ENCODE measurements around the gene GRIK5. TPM values are rescaled to one million over a fixed set of nuclear protein-coding genes. Genes with fewer than 3 reads are reported as not detected.

The GRIK5 gene
- total and polyA plus RNA-seq, 2 of the 8 experiments (the other 6 are each of a cell fraction or from before 2014, with no cell fraction given) = 17.8 to 42.9 TPM

DNA sequence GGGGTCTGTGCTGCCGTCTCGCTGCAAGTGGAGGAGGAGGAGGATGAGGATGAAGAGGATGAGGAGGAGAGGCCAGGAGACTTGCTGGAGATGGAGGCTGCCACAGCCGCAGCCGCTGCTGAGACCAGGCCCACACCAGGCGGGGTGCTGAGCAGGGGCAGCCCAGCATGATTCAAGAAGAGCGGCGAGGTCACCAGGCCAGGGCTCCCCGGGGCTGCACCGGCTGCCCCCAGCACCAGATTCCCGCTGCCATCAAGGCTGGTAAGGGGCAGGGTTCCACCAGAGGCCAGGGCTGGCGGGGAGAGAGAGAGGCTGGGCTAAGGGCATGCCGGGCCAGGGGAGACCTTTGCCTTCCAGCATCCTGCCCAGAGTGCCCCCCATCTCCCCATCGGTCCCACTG is 21.3 kb upstream of the GRIK5 start:
- Histone ChIP-seq H3K4me2 (ENCODE audit: insufficient read depth in 1 of 2, low read depth in 2 of 2, low read length in 2 of 2) (no peak overlapping the region), H4K8ac (ENCODE audit: extremely low read depth, insufficient read depth, low read length) (0 out of 2 replicates have a peak overlapping the region, but pooled peaks have one; percentile 48)
- POLR2A ChIA-PET (ENCODE audit: partially characterized antibody) = interaction anchor here (1.0 to 1.6 kb wide), 3 partner anchors 12 to 59 kb away, joined by 3 to 4 read pairs (median 4); no protein-coding TSS in a partner anchor

More for the DNA sequence above, 21.3 kb upstream of the GRIK5 start:
- CTCF ChIA-PET (ENCODE audit: partially characterized antibody) = interaction anchor here (0.7 to 1.9 kb wide), 6 partner anchors 15 to 713 kb away, joined by 3 to 6 read pairs (median 4); partner anchors contain the start of gene ZNF574
- Histone ChIP-seq H3K9ac (replicated peaks in 1 of 4; ENCODE audit: extremely low read depth in 1 of 4, low read depth in 3 of 4, low read length in 3 of 4) (no peak overlapping the region), H3K23me2 (ENCODE audit: low read depth, low read length) (peaks cover 2% of the 10 kb centered on the region; the same call in 1 of the 2 replicates), H3K56ac (replicated peaks; ENCODE audit: insufficient read length, low read depth, low read length) (no peak overlapping the region), H2BK15ac (ENCODE audit: low read length) (no peak overlapping the region), H3K14ac (ENCODE audit: insufficient read length) (no peak overlapping the region), H2AK5ac (ENCODE audit: low read depth, low read length) (no peak overlapping the region), H4K5ac (ENCODE audit: insufficient read length, low read depth, low read length) (no peak overlapping the region), H4K91ac (replicated peaks; ENCODE audit: insufficient read length, low read length) (no peak overlapping the region), H2BK20ac (ENCODE audit: low read length) (no peak overlapping the region), H3K9me3 (ENCODE audit: insufficient read depth in 2 of 2, low read depth in 1 of 2, low read length in 1 of 2) (no peaks in the 10 kb centered on the region), H3K4me3 (ENCODE audit: extremely low read depth in 1 of 4, insufficient read depth in 2 of 4, low read depth in 3 of 4, low read length in 4 of 4) (no peak overlapping the region), H2BK120ac (replicated peaks; ENCODE audit: low read depth, low read length) (no peak overlapping the region), H2AFZ (ENCODE audit: low read length) (no peak overlapping the region), H2BK12ac (ENCODE audit: low read depth, low read length) (0 out of 2 replicates have a peak overlapping the region, but pooled peaks have one; percentile 43), H3K4me1 (replicated peaks in 1 of 4; ENCODE audit: control insufficient read depth in 3 of 4, insufficient read depth in 4 of 4, low read length in 3 of 4) (peaks cover 0 to 18% (median 4%) of the 10 kb centered on the region in 4 experiments; a peak in 6 of 7 replicates), H4K20me1 (replicated peaks in 1 of 2; ENCODE audit: control insufficient read depth in 1 of 2, insufficient read depth in 2 of 2, low read length in 2 of 2) (no peaks in the 10 kb centered on the region), H3K79me2 (ENCODE audit: control insufficient read depth in 1 of 2, insufficient read depth in 2 of 2, low read length in 2 of 2) (no peaks in the 10 kb centered on the region), H2BK5ac (ENCODE audit: low read depth, low read length) (peak overlapping the region; percentile 49; the same call in 1 of the 2 replicates), H3K4ac (replicated peaks; ENCODE audit: insufficient read length, low read depth, low read length) (no peak overlapping the region), H3K23ac (ENCODE audit: insufficient read length) (no peak overlapping the region), H3K27ac (ENCODE audit: low read depth, low read length) (no peak overlapping the region), H3K18ac (ENCODE audit: extremely low read depth, low read length) (no peak overlapping the region), H3K79me1 (ENCODE audit: low read depth, low read length) (no peaks in the 10 kb centered on the region), H3K27me3 (replicated peaks in 1 of 4; ENCODE audit: control insufficient read depth in 3 of 4, extremely low read depth in 1 of 4, insufficient read depth in 3 of 4, low read length in 3 of 4) (peaks cover 0 to 5% (median 2%) of the 10 kb centered on the region in 4 experiments; a peak in 2 of 7 replicates), H3K36me3 (ENCODE audit: control insufficient read depth in 2 of 4, insufficient read depth in 4 of 4, low read length in 3 of 4) (no peaks in the 10 kb centered on the region)
- DNase-seq (ENCODE audit: low read depth in 1 of 2, low spot score in 2 of 2) (no peak), FAIRE-seq (no peak)
- WGBS, 2 experiments (ENCODE audit: extremely low coverage in 1 of 2, insufficient coverage in 1 of 2, insufficient read length in 1 of 2, insufficient replicate concordance in 2 of 2, low coverage in 1 of 2, low lambda C conversion rate in 2 of 2, missing lambda C conversion rate in 1 of 2) = 86% methylated on average over 11 of the region's 13 CpGs; no CpG with 5 or more reads in 1 of the 2 experiments
- TF ChIP-seq KDM4A (IDR thresholded peaks at IDR 0.05; ENCODE audit: low read depth, low read length, severe bottlenecking) = no peak
- no peak for TF ChIP-seq BCL11A (IDR thresholded peaks at IDR 0.05; ENCODE audit: low read depth in 2 of 2, low read length in 2 of 2)
- TF ChIP-seq USF2 (IDR thresholded peaks at IDR 0.05; ENCODE audit: low read length) = no peak
- no peak for TF ChIP-seq TAF7 (optimal IDR thresholded peaks at IDR 0.05; ENCODE audit: borderline replicate concordance, low read depth, low read length)
- TF ChIP-seq ATF3 (IDR thresholded peaks at IDR 0.05; ENCODE audit: insufficient read depth, low read depth, low read length) = no peak
- no peak for TF ChIP-seq ZNF274 (IDR thresholded peaks at IDR 0.05; ENCODE audit: borderline replicate concordance, extremely low read depth, low read length)
- no peak for TF ChIP-seq CEBPB (IDR thresholded peaks at IDR 0.05; ENCODE audit: low read depth, low read length)
- no peak for TF ChIP-seq SRF (IDR thresholded peaks at IDR 0.05; ENCODE audit: low read depth, low read length)
- no peak for TF ChIP-seq KDM1A (IDR thresholded peaks at IDR 0.05; ENCODE audit: borderline replicate concordance, low read length)
- TF ChIP-seq SIRT6 (IDR thresholded peaks at IDR 0.05; ENCODE audit: low read length) = no peak
